HCT116 (cell line): Measurements from ENCODE around the gene ZC3H15. TPM values are rescaled to one million over a fixed set of nuclear protein-coding genes. Genes with fewer than 3 reads are reported as not detected.

Source experiments
- ATAC-seq: fragments of 200-7000 bp; cut with Tn5 transposase; 2 replicates; pipeline ENCODE4 v1.9.1; 2020; ENCODE audit warnings: mild to moderate bottlenecking, moderate library complexity
- BruUV-seq: library from RNA; stranded (reverse); fragments of 400-500 nt; replicated peaks from 2 replicates; lab custom pipeline; 2021; lab: Mats Ljungman, UMichigan
- CTCF ChIA-PET: fragments of 300-600 bp; sonication (Branson Sonifier 250); formaldehyde crosslinking; loops from one replicate; lab custom pipeline; 2021; ENCODE audit warnings: antibody characterized with exemption; lab: Charles Lee
- POLR2A ChIA-PET: fragments of 300-600, 350-600 bp; sonication (Branson Sonifier 250); formaldehyde crosslinking; loops from one replicate; lab custom pipeline; 2021; ENCODE audit warnings: antibody characterized with exemption; lab: Charles Lee
- RAD21 ChIA-PET, 2 experiments: fragments of 300-600 bp; sonication (Branson Sonifier 250); formaldehyde crosslinking; loops; one replicate each; lab custom pipeline; 2023; ENCODE audit warnings: low total read pairs in 2 of 2; ENCODE audit not compliant: uncharacterized antibody in 2 of 2, unreplicated experiment in 2 of 2, low non-redundant PET in 1 of 2; lab: Charles Lee
- DNase-seq: peaks from one replicate; pipeline ENCODE4 v3.0.0-alpha.2; 2010; ENCODE audit warnings: low read depth, low spot score
- H2AFZ ChIP-seq: fragments of 200-600 bp; shearing (Covaris generic), sonication (generic); 2 replicates; pipeline ENCODE4 v1.6.1; 2017; ENCODE audit warnings: low read depth, mixed run types, mixed read lengths, antibody characterized with exemption, low read length; ENCODE audit not compliant: poor library complexity, severe bottlenecking
- H3K27ac ChIP-seq: 2 replicates; pipeline ENCODE4 v1.5.1; 2012; ENCODE audit warnings: low read depth, low read length
- H3K27me3 ChIP-seq: fragments of 200-600 bp; sonication (generic); 2 replicates; pipeline ENCODE4 v1.6.1; 2016; ENCODE audit warnings: mixed run types, low read length, mixed read lengths; ENCODE audit not compliant: insufficient read depth
- H3K36me3 ChIP-seq, 2 experiments: fragments of 200-500 bp in 1 of 2; fragments of 200-600 bp in 1 of 2; sonication (Bioruptor generic) in 1 of 2; sonication (generic) in 1 of 2; 2 replicates each; pipeline versions ENCODE4 v1.5.1 to v1.6.1; 2014 to 2016; ENCODE audit warnings: low read length in 2 of 2, inconsistent platforms in 1 of 2, mixed read lengths in 1 of 2, mixed run types in 1 of 2; ENCODE audit not compliant: insufficient read depth in 2 of 2, control insufficient read depth in 1 of 2
- H3K4me1 ChIP-seq, 2 experiments: fragments of 200-600 bp in 1 of 2; sonication (generic) in 1 of 2; 2 replicates each; pipeline versions ENCODE4 v1.5.1 to v1.6.1; 2012 to 2017; ENCODE audit warnings: low read length in 2 of 2, inconsistent platforms in 1 of 2, mild to moderate bottlenecking in 1 of 2, mixed read lengths in 1 of 2, mixed run types in 1 of 2, moderate library complexity in 1 of 2; ENCODE audit not compliant: insufficient read depth in 2 of 2, control insufficient read depth in 1 of 2
- H3K4me2 ChIP-seq: fragments of 200-600 bp; sonication (generic); 2 replicates; pipeline ENCODE4 v1.6.1; 2017; ENCODE audit warnings: mixed run types, low read length, mixed read lengths
- H3K4me3 ChIP-seq, 2 experiments: fragments of 200-600 bp in 1 of 2; sonication (generic) in 1 of 2; replicated peaks in 1 of 2; 2 replicates each; pipeline ENCODE4 v1.5.1; 2011 to 2016; ENCODE audit warnings: low read length in 2 of 2, control low read depth in 1 of 2, low read depth in 1 of 2, mild to moderate bottlenecking in 1 of 2, mixed read lengths in 1 of 2, mixed run types in 1 of 2
- H3K79me2 ChIP-seq: fragments of 200-600 bp; sonication (generic); 2 replicates; pipeline ENCODE4 v1.6.1; 2017; ENCODE audit warnings: mild to moderate bottlenecking, mixed run types, low read length, moderate library complexity, mixed read lengths; ENCODE audit not compliant: insufficient read depth
- H3K9ac ChIP-seq: fragments of 200-600 bp; sonication (generic); 2 replicates; pipeline ENCODE4 v1.6.1; 2016; ENCODE audit warnings: low read length, mixed read lengths
- H3K9me2 ChIP-seq: fragments of 200-600 bp; sonication (generic), shearing (Covaris generic); 2 replicates; pipeline ENCODE4 v1.6.1; 2017; ENCODE audit warnings: mixed run types, mild to moderate bottlenecking, moderate library complexity; ENCODE audit not compliant: insufficient read depth
- H3K9me3 ChIP-seq, 2 experiments: fragments of 200-500 bp in 1 of 2; fragments of 200-600 bp in 1 of 2; sonication (Bioruptor generic) in 1 of 2; sonication (generic) in 1 of 2; 2 replicates each; pipeline ENCODE4 v1.6.1; 2014 to 2017; ENCODE audit warnings: low read length in 2 of 2, mixed read lengths in 2 of 2, inconsistent platforms in 1 of 2, low read depth in 1 of 2, mild to moderate bottlenecking in 1 of 2, mixed run types in 1 of 2, moderate library complexity in 1 of 2; ENCODE audit not compliant: control insufficient read depth in 1 of 2, insufficient read depth in 1 of 2
- H4K20me1 ChIP-seq: fragments of 200-600 bp; sonication (generic), shearing (Covaris generic); 2 replicates; pipeline ENCODE4 v1.6.1; 2017; ENCODE audit warnings: mixed run types, mild to moderate bottlenecking, moderate library complexity; ENCODE audit not compliant: insufficient read depth
- ATF3 ChIP-seq: IDR thresholded peaks from 2 replicates; pipeline ENCODE4 v1.6.1; 2012
- CBX3 ChIP-seq: IDR thresholded peaks from 2 replicates; pipeline ENCODE4 v1.6.1; 2012; ENCODE audit warnings: low read depth
- EZH2phosphoT487 ChIP-seq: fragments of 200-600 bp; IDR thresholded peaks from 2 replicates; pipeline ENCODE4 v1.6.1; 2018; ENCODE audit warnings: antibody characterized with exemption, borderline replicate concordance
- FOSL1 ChIP-seq: IDR thresholded peaks from 2 replicates; pipeline ENCODE4 v1.6.1; 2012; ENCODE audit warnings: low read depth
- JUND ChIP-seq: IDR thresholded peaks from 2 replicates; pipeline ENCODE4 v1.6.1; 2012
- MAX ChIP-seq: IDR thresholded peaks from 2 replicates; pipeline ENCODE4 v1.6.1; 2012
- POLR2A ChIP-seq: IDR thresholded peaks from 2 replicates; pipeline ENCODE4 v1.7.0; 2011; ENCODE audit warnings: borderline replicate concordance; ENCODE audit not compliant: insufficient read depth, insufficient read length; ENCODE audit errors: extremely low read depth
- REST ChIP-seq: IDR thresholded peaks from 2 replicates; pipeline ENCODE4 v1.6.1; 2012; ENCODE audit warnings: low read depth
- SRF ChIP-seq: IDR thresholded peaks from 2 replicates; pipeline ENCODE4 v1.6.1; 2012; ENCODE audit warnings: low read depth
- YY1 ChIP-seq: IDR thresholded peaks from 2 replicates; pipeline ENCODE4 v1.6.1; 2011; ENCODE audit warnings: low read length, low read depth, moderate library complexity, mild to moderate bottlenecking; ENCODE audit not compliant: insufficient replicate concordance; ENCODE audit errors: extremely low read depth
- ZBTB33 ChIP-seq: IDR thresholded peaks from 2 replicates; pipeline ENCODE4 v1.6.1; 2011; ENCODE audit warnings: mild to moderate bottlenecking, low read length, moderate library complexity; ENCODE audit not compliant: insufficient replicate concordance; ENCODE audit errors: extremely low read depth
- ZFX ChIP-seq: fragments of 450-650 bp; IDR thresholded peaks from 2 replicates; pipeline ENCODE4 v1.6.1; 2017
- ZNF274 ChIP-seq: fragments of 200-500 bp; sonication (Bioruptor generic); IDR thresholded peaks from 2 replicates; pipeline ENCODE4 v1.6.1; 2014; ENCODE audit warnings: mild to moderate bottlenecking, low read depth, low read length, inconsistent platforms
- intact Hi-C: fragments of 100-400 bp; cut with micrococcal nuclease; formaldehyde crosslinking; loops from 2 replicates; pipeline ENCODE4 v1.10.0; 2022
- total RNA-seq: library from RNA; stranded (reverse); gene quantifications from one replicate; pipeline ENCODE4 v1.2.1, GENCODE V29; 2021; ENCODE audit not compliant: unreplicated experiment

The ZC3H15 gene
- total RNA-seq, 1 experiment from 2014 or later, result 75.2 TPM

- TF ChIP-seq REST, result no peak
- TF ChIP-seq YY1, result no peak
These were observed 48.3 kb downstream of the ZC3H15 start (continued) for GRCh38 chr2:186534406-186534805.

GRCh38 chr2:186535861-186536260 lies 49.8 kb downstream of the ZC3H15 start:
- ATAC-seq (no peak), DNase-seq (no peak)
- intact Hi-C loops, result no loop called here
- ChIA-PET CTCF (no interaction called here), POLR2A (no interaction called here), RAD21 (no interaction called here)
- Histone ChIP-seq H4K20me1 (no peaks in the 10 kb centered on the region), H3K4me3 (no peak overlapping the region), H3K27me3 (no peaks in the 10 kb centered on the region), H3K4me2 (no peak overlapping the region), H3K9me3 (no peaks in the 10 kb centered on the region), H2AFZ (no peak overlapping the region), H3K36me3 (no peaks in the 10 kb centered on the region), H3K27ac (no peak overlapping the region), H3K4me1 (no peaks in the 10 kb centered on the region), H3K9me2 (no peaks in the 10 kb centered on the region), H3K9ac (no peak overlapping the region), H3K79me2 (no peaks in the 10 kb centered on the region)
- BruUV-seq, result no TSS peak
- TF ChIP-seq ZBTB33 (no peak), EZH2phosphoT487 (no peak), ATF3 (no peak), MAX (no peak), CBX3 (no peak), JUND (no peak), REST (no peak), ZFX (no peak), ZNF274 (no peak), POLR2A (no peak), SRF (no peak), FOSL1 (no peak)
